ENCODE results near the gene SLC12A5.
"Not testable (repeated sequence)": the region's sequence is repeated elsewhere in the genome, so short reads cannot be mapped to it uniquely, and the experiment has no call there.

DNA sequence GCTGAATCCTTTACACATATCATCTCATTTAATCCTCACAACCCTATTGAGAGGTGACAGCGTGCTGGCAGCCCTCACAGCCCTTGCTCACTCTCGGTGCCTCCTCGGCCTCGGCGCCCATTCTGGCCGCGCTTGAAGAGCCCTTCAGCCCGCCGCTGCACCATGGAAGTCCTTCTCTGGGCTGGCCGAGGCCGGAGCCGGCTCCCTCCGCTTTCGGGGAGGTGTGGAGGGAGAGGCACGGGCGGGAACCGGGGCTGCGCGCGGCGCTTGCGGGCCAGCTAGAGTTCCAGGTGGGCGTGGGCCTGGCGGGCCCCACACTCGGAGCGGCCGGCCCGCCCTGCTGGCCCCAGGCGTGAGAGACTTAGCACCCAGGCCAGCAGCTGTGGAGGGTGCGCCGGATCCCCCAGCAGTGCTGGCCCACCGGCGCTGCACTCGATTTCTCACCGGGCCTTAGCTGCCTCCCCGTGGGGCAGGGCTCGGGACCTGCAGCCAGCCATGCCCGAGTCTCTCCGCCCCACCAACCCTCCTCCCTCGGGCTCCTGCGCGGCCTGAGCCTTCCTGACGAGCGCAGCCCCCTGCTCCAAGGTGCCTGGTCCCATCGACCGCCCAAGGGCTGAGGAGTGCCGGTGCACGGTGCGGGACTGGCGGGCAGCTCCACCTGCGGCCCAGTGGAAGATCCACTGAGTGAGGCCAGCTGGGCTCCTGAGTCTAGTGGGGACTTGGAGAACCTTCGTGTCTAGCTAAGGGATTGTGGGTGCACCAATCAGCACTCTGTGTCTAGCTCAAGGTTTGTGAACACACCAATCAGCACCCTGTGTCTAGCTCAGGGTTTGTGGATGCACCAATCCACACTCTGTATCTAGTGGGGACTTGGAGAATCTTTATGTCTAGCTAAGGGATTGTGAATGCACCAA lies 62.9 kb downstream of the SLC12A5 start:
- TF ChIP-seq, protein P1, sequence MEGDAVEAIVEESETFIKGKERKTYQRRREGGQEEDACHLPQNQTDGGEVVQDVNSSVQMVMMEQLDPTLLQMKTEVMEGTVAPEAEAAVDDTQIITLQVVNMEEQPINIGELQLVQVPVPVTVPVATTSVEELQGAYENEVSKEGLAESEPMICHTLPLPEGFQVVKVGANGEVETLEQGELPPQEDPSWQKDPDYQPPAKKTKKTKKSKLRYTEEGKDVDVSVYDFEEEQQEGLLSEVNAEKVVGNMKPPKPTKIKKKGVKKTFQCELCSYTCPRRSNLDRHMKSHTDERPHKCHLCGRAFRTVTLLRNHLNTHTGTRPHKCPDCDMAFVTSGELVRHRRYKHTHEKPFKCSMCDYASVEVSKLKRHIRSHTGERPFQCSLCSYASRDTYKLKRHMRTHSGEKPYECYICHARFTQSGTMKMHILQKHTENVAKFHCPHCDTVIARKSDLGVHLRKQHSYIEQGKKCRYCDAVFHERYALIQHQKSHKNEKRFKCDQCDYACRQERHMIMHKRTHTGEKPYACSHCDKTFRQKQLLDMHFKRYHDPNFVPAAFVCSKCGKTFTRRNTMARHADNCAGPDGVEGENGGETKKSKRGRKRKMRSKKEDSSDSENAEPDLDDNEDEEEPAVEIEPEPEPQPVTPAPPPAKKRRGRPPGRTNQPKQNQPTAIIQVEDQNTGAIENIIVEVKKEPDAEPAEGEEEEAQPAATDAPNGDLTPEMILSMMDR (IDR thresholded peaks at IDR 0.05; ENCODE audit: low read depth, low read length, poor library complexity, severe bottlenecking), result not testable (repeated sequence)
- not testable (repeated sequence) for TF ChIP-seq EZH2phosphoT487 (IDR thresholded peaks at IDR 0.05; ENCODE audit: borderline replicate concordance, low read length)
